Stomach (tissue), 4 donors: ENCODE data around the gene LCE7A.

Experiments used
- EP300 ChIP-seq: sonication (generic); formaldehyde crosslinking; IDR thresholded peaks from one replicate; pipeline ENCODE4 v1.6.1; 2017; ENCODE audit warnings: antibody characterized with exemption
- POLR2A ChIP-seq, 4 donors: fragments of 450-650 bp; IDR thresholded peaks; one replicate each; pipeline ENCODE4 v1.6.1; 2016; ENCODE audit warnings: antibody characterized with exemption in 4 of 4, control low read depth in 2 of 4, mild to moderate bottlenecking in 1 of 4, moderate library complexity in 1 of 4
- POLR2AphosphoS5 ChIP-seq, 3 donors: sonication (generic); formaldehyde crosslinking; IDR thresholded peaks; one replicate each; pipeline ENCODE4 v1.6.1; 2016; ENCODE audit warnings: antibody characterized with exemption in 3 of 3
- TF ChIP-seq, protein P1 (sequence below), 7 experiments: fragments of 450-650 bp in 4 of 7; fragments of 200-600 bp in 3 of 7; sonication (generic) in 3 of 7; IDR thresholded peaks; one replicate each; pipeline ENCODE4 v1.5.1; 2016 to 2019; ENCODE audit warnings: antibody characterized with exemption in 7 of 7, control low read depth in 2 of 7, mild to moderate bottlenecking in 1 of 7

DNA sequence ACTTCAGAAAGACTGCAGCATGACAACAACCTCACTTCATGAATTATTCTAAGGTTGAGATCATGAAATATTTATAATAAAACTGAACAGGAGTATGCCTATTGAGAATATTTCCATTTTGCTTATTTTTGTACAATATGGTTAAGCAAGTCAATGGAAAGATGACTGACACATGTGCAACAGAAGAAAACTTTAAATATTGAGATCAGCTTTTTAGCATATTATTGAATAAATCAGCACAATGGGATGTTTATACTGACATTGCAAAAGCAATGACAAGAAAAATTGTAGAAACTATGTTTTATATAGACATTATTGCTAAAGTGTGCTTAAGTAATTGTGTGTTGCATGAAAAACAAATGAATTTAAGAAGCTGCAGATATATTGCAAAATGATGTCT, 4.6 kb downstream of the LCE7A start:
- TF ChIP-seq EP300 (no peak), POLR2A (IDR thresholded peaks at IDR 0.05) (no peak), POLR2AphosphoS5 (IDR thresholded peaks at IDR 0.05) (no peak)
- TF ChIP-seq, protein P1, sequence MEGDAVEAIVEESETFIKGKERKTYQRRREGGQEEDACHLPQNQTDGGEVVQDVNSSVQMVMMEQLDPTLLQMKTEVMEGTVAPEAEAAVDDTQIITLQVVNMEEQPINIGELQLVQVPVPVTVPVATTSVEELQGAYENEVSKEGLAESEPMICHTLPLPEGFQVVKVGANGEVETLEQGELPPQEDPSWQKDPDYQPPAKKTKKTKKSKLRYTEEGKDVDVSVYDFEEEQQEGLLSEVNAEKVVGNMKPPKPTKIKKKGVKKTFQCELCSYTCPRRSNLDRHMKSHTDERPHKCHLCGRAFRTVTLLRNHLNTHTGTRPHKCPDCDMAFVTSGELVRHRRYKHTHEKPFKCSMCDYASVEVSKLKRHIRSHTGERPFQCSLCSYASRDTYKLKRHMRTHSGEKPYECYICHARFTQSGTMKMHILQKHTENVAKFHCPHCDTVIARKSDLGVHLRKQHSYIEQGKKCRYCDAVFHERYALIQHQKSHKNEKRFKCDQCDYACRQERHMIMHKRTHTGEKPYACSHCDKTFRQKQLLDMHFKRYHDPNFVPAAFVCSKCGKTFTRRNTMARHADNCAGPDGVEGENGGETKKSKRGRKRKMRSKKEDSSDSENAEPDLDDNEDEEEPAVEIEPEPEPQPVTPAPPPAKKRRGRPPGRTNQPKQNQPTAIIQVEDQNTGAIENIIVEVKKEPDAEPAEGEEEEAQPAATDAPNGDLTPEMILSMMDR (IDR thresholded peaks at IDR 0.05) = no peak
